Renal cortical epithelial cell (primary cell): ENCODE data around the gene ADRA2B. TPM values are rescaled to one million over a fixed set of nuclear protein-coding genes. Genes with fewer than 3 reads are reported as not detected.
"Not testable (repeated sequence)": the region's sequence is repeated elsewhere in the genome, so short reads cannot be mapped to it uniquely, and the experiment has no call there.

Experiments used
- DNase-seq: peaks from one replicate; pipeline ENCODE4 v3.0.0-alpha.2; 2011; ENCODE audit warnings: low read depth
- total RNA-seq: library from RNA; depleted of rRNA; stranded (reverse); fragments of >200 nt; gene quantifications from 2 replicates; pipeline ENCODE4 v1.2.3, GENCODE V29; 2014

ADRA2B gene
- total RNA-seq, 1 donor from 2014 or later, result not detected

DNA sequence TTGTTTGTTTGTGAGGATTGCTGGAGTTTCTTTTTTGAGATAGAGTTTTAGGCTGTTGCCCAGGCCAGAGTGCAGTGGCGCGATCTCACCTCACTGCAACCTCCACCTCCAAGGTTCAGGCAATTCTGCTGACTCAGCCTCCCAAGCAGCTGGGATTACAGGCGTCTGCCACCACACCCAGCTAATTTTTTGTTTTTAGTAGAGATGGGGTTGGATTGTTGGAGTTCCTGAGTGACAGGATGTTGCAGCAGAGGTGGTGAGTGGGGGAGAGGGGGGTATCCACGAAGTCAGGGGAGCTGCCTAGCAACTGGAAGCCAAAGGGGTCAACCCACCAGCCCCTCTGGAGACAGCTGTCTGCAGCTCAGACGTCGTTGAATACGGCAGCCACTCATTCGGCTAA is 46.5 kb downstream of the ADRA2B start:
- DNase-seq, result not testable (repeated sequence)

DNA sequence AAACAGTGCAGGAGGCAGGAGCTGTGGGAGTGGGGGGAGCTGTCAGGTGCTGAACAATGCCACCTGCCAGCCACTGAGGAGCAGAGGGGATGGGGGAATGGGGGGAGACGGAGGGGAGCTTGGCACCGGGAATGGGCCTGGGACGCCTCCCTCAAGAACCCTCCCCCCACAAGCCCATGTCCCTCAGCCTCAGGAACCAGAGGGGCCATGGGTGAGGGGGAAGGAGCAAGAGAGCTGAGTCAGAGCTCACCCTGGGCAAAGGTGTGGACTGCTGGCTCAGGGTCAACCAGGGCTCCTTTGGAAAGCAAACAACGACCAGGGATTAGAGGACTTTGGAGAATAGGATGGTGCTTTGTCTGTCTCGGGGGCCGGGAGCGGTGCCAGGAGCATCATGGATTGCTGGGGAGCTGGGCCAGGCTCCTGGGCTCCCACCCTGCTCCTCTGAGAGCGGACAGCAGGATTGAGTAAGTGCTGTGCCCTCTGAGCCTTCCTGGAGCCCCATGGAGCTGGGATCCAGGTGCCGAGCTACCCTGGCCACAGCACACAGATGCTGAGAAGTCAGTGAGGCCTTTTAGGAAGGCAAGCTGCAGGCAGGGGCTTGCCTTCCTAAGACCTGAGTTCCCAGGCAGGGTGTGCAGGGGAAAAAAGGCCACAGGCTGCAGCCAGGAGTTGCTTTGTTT is 48.3 kb downstream of the ADRA2B start:
- DNase-seq, result not testable (repeated sequence)

DNA sequence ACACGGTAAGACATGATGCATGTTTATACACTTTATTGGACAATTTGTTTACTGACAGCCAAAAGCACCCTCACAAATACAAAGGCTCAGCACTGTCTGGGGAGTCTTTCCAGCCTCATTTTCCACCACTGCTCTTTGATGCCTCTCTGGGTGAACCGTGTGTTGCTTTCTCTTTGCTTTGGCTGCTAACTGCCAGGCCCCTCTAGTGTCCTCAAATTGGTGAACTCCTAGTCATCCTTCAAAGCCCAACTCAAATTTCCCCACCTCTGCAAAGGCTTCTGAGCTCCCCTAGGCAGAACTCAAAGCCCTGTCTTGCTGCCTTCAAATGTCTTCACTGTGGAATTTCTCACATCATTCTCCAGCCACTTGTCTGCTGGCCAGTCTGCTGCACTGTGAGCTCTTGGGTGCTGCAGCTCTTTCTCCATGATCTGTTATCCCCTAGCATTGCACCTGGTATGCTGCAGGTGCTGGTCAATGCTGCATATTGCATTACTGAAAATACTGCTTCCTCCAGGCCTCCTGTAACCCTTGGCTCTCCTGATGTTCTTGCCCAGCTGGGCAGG is 49.2 kb downstream of the ADRA2B start:
- DNase-seq, result not testable (repeated sequence)

DNA sequence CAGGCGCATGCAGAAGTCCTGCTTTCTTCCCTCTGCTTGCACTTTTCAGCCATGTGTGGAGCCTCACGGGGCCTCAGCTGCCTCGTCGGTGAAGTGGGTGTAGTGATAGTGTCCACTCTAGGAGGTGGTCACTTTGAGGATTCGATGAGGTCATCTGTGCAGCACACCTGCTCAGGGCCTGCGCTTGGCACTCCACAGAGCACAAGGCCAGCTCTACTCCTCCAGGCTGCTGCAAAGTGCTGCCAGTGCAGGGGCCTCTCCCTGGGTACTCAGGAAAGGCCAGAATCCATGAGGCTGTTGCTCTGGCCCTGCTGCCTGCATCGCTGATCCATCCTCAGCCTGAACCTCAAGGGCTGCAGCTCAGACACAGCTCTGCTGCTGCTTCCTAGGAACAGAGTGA is 49.9 kb downstream of the ADRA2B start:
- not testable (repeated sequence) for DNase-seq

DNA sequence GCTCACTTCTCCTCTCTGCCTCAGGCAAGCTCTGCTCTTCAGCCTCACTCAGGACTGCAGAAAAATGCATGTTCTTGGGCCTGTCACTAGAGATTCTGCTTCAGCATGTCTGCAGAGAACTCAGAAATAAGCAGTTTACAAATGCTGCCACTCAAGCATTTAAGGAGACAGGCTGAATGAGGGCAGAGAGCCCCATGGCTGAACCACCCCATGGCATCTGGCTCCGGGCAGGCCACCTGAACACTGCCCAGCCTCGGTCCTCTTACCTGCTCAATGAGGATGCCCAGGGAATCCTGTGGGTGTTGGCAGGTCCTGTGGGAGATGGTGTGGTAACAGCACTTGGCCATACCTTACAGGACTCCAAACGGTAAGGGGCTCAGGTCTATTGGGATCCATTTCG is 50.4 kb downstream of the ADRA2B start:
- not testable (repeated sequence) for DNase-seq

DNA sequence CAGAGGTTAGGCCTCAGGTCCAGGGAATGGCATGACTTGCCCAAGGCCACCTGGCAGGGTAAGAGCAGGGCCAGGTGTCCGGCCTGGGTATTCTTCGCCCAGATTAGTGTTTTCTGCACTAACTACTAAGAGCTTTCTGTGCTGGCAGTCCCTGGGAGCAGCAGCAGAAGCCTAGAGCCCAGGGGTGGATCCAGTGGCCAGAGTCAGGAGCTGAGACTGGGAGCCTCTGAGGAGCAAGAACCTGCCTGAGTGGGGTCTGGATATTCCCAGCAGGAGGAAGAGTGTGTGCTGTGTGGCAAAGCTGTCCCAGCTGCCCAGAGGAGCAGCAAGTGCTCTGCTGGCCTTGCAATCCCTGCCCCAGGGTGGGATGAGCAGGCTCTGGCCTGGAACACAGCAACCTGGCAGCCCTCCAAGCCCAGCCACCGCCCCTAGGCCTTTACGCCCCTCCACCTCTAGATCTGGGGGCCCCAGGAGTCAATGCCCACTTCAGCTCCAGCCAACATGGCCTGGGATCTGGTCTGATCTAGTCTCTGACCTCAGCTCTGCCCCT is 50.9 kb downstream of the ADRA2B start:
- DNase-seq, result no peak

DNA sequence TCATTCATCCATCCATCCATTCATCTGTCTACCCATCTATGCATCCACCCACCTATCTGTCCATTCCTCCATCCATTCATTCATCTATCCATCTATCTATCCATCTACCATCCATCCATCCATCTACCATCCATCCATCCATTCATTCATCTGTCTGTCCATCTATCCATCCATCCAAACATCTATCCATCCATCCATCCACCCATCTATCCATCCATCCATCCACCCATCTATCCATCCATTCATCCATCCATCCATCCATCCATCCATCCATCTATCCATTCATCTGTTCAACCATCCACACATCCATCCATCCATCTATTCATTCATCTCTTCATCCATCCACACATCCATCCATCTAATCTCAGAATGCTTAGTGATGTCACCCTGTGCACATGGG is 51.6 kb downstream of the ADRA2B start:
- not testable (repeated sequence) for DNase-seq

DNA sequence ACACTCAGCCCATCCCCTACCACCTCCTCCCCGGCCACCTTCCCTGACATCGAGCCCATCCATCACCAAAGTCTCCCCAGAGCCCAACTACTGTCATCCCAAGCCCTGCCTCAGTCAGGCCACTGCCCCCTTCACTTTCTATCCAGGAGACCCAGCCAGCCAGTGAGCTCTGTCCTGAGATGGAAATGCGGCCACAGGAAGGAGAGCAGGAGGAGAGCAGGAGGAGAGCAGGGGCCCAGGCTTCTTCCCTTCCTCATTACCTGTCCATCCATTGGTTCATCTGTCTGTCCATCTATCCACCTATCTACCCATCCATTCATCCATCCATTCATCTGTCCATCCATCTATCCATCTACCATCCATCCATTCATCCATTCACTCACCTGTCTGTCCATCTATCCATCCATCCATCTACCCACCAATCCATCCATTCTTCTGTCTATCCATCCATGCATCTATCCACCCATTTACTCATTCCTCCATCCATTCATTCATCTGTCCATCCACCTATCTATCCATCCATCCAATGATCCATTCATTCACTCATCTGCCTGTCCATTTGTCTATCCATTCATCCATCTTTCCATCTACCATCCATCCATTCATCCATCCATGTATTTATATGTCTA is 52.2 kb downstream of the ADRA2B start:
- not testable (repeated sequence) for DNase-seq

DNA sequence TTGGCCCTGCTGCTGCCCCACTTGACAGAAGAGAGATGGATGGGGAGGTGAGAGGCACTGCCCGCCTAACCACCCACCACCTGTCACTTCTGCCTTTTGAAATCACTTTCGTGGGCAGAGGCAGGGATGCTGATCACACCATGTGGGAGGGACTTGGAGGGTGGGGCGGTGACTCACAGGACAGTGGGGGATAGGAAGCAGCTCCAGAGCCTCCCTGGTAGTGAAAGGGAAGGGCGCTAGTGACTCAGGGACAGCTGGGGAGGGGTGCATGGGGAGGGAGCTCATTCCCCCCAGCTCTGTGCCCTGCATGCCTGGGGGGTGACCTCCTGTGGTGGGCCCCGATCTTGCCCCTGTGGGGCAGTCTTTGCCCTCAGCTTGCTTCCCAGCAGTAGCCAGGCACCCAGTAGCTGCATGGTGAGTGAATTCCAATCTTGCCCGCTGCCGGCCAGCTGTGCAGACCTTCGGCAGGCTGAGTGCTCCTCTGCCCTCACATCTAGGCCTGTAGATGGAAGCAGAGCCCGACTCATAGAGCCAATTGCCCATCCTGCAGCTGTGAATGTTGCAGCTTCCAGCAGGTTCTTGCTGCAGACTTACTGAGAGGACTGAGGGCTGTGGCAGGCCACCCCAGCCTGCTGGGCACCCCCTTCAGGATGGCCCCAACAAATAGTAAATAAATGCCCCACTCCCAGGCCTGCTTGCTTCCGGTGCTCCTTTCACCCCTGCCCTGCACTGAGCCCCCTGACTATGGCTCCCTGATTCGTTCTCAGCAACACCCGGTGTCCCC is 53.1 kb downstream of the ADRA2B start:
- peak; percentile 53 for DNase-seq

Other genes with a start within 250 kb of the ADRA2B start
- gene ANKRD36C, start 124.7 kb downstream of the ADRA2B start, total RNA-seq, result 22.4 and 31.7 TPM in 2 replicates
- gene GPAT2, start 81.7 kb downstream of the ADRA2B start, total RNA-seq, result 0.17 and 2.0 TPM in 2 replicates
- not detected in 2 replicates for gene ASTL, start 21.9 kb upstream of the ADRA2B start, total RNA-seq
- 0.17 and 0.40 TPM in 2 replicates for gene DUSP2, start 28.9 kb upstream of the ADRA2B start, total RNA-seq
- gene STARD7, start 92.3 kb upstream of the ADRA2B start, total RNA-seq, result 135 and 145 TPM in 2 replicates
- gene TMEM127, start 149.4 kb upstream of the ADRA2B start, total RNA-seq, result 24.1 and 48.0 TPM in 2 replicates
- gene CIAO1, start 149.7 kb upstream of the ADRA2B start, total RNA-seq, result 95.9 and 107 TPM in 2 replicates
- 36.8 and 129 TPM in 2 replicates for gene SNRNP200, start 189.0 kb upstream of the ADRA2B start, total RNA-seq
- 0.89 and 4.2 TPM in 2 replicates for gene ITPRIPL1, start 208.7 kb upstream of the ADRA2B start, total RNA-seq
- gene NCAPH, start 219.2 kb upstream of the ADRA2B start, total RNA-seq, result 0.65 and 17.0 TPM in 2 replicates